Heart right ventricle (tissue), 16 donors: ENCODE results near the gene CALD1. TPM values are rescaled to one million over a fixed set of nuclear protein-coding genes. Genes with fewer than 3 reads are reported as not detected.
A peak's percentile ranks its signal among the peaks of the same experiment; 100 is the strongest.

ENCODE experiments used
- ATAC-seq, 8 donors: fragments of 200-7000 bp; cut with Tn5 transposase; one replicate each; pipeline ENCODE4 v1.9.1; 2020; ENCODE audit warnings: mild to moderate bottlenecking in 8 of 8, moderate library complexity in 8 of 8, moderate number of reproducible peaks in 1 of 8
- DNase-seq, 2 donors: peaks; one replicate each; pipeline ENCODE4 v3.0.0-alpha.2; 2020
- H3K27ac ChIP-seq, 10 donors: fragments of 200-600 bp; sonication (generic) in 2 of 10; one replicate each; pipeline versions ENCODE4 v1.5.0 to v1.8.0; 2020 to 2022; ENCODE audit warnings: mild to moderate bottlenecking in 3 of 10
- H3K27me3 ChIP-seq, 7 donors: fragments of 200-600 bp; one replicate each; pipeline ENCODE4 v1.8.0; 2021 to 2022; ENCODE audit warnings: mild to moderate bottlenecking in 2 of 7
- H3K36me3 ChIP-seq, 9 donors: fragments of 200-600 bp; sonication (generic) in 1 of 9; one replicate each; pipeline versions ENCODE4 v1.5.0 to v1.8.0; 2020 to 2022; ENCODE audit warnings: mild to moderate bottlenecking in 2 of 9
- H3K4me1 ChIP-seq, 9 donors: fragments of 200-600 bp; sonication (generic) in 1 of 9; one replicate each; pipeline versions ENCODE4 v1.5.0 to v1.8.0; 2020 to 2022; ENCODE audit warnings: mild to moderate bottlenecking in 4 of 9
- H3K4me3 ChIP-seq, 10 donors: fragments of 200-600 bp; sonication (generic) in 2 of 10; one replicate each; pipeline versions ENCODE4 v1.5.0 to v1.8.0; 2020 to 2022; ENCODE audit warnings: mild to moderate bottlenecking in 7 of 10, moderate library complexity in 2 of 10
- H3K9me3 ChIP-seq, 11 donors: fragments of 200-600 bp in 10 of 11; sonication (generic) in 2 of 11; one replicate each; pipeline versions ENCODE4 v1.5.0 to v1.8.0; 2013 to 2022; ENCODE audit warnings: mild to moderate bottlenecking in 2 of 11, control low read depth in 1 of 11, moderate library complexity in 1 of 11
- WGBS, 2 donors: extraction: QIAGEN DNeasy Blood & Tissue Kit; methylation state at CpG; one replicate each; pipeline ENCODE4 v1.1.7; 2013; ENCODE audit warnings: inconsistent platforms in 1 of 2; 5-methylcytosine and 5-hydroxymethylcytosine counted together
- intact Hi-C, 10 donors: fragments of 100-400 bp; cut with DNase I; formaldehyde crosslinking; loops; one replicate each; pipeline versions ENCODE4 v1.11.1 to v1.14.2; 2022
- polyA plus RNA-seq, 2 donors: library from polyadenylated mRNA; stranded (reverse); fragments of 200-250 nt; gene quantifications; one replicate each; pipeline ENCODE4 v1.2.3, GENCODE V29; 2013
- total RNA-seq, 10 donors: library from RNA; stranded (reverse); fragmentation: NEBNext Ultra II Directional in 3 of 10; extraction: Animal tissue kit (Norgen Biotek cat#: 25700) in 3 of 10; gene quantifications; one replicate each; pipeline versions ENCODE4 v1.2.1 to v1.2.4, GENCODE V29; 2021 to 2023
- TF ChIP-seq, protein P1 (sequence below), 9 donors: fragments of 200-600 bp; sonication (generic) in 2 of 9; IDR thresholded peaks; one replicate each; pipeline versions ENCODE4 v1.5.0 to v1.8.0; 2021 to 2022; ENCODE audit warnings: antibody characterized with exemption in 9 of 9, mild to moderate bottlenecking in 5 of 9, moderate library complexity in 1 of 9
- donor health status: Arrhythmogenic right ventricular cardiomyopathy.
- donor health status: ischemic (EF 13 %, LVEDD 7.1; RV severe dilation, severe dysfunction).
- donor health status: healthy with polysubstance abuse.
- donor health status: DM: no; HTN: yes; CAD: no.
- donor health status: DM: no; HTN: no; CAD: no.
- donor health status: ischemic (EF 25% LVEDD 6.9; RV normal size, moderate dysfunction).
- donor health status: ischemic (EF 25% LVEDD 5.7; RV mildly dilated, moderate dysfunction).
- donor health status: healthy.
- donor health status: DM: yes; HTN: yes; CAD: no.
- donor health status: Ischemic cardiomyopathy.
- donor health status: ischemic (EF 35%, LVEDD 5.7; RV mildly dilated, moderate dysfunction).
- donor health status: nonischemic (EF 11% LVEDD 7.7; RV severe dilation, severe dysfunction).
- donor health status: DM: yes; HTN: yes; CAD: no.
- donor health status: PGD.
- donor health status: ischemic (EF 29% LVEDD 5.4; RV normal size, mild dysfunction).
- donor health status: nonischemic (EF 23%, LVEDD 6.1; RV moderate dilation, normal function).

The CALD1 gene
- total and polyA plus RNA-seq, 12 donors: 69.9 to 180 (median 126) TPM

DNA sequence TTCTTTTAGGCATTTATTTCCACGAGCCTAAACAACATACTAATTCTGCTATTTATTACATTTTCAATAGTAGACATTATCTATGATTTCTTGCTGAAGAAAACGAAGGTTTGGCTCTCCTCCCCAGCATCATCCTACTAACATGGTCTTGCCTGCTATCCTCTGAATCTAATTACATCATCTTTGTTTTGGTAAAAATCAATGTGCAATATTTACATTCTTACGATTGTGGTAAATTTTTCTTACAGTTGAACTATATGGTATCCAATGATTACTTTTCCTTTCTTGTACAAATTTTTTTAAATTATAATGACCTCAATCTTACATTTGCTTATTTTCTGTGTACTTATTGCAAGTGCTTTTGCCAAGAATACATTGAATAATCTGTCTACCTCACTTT, 7.0 kb upstream of the CALD1 start:
- no peak for ATAC-seq
- intact Hi-C loops: no loop called here
- Histone ChIP-seq H3K27ac (no peak overlapping the region), H3K27me3 (no peaks in the 10 kb centered on the region), H3K9me3 (no peaks in the 10 kb centered on the region), H3K36me3 (no peaks in the 10 kb centered on the region), H3K4me3 (no peak overlapping the region), H3K4me1 (peaks cover 0 to 18% (median 4%) of the 10 kb centered on the region in 9 donors)
- TF ChIP-seq, protein P1, sequence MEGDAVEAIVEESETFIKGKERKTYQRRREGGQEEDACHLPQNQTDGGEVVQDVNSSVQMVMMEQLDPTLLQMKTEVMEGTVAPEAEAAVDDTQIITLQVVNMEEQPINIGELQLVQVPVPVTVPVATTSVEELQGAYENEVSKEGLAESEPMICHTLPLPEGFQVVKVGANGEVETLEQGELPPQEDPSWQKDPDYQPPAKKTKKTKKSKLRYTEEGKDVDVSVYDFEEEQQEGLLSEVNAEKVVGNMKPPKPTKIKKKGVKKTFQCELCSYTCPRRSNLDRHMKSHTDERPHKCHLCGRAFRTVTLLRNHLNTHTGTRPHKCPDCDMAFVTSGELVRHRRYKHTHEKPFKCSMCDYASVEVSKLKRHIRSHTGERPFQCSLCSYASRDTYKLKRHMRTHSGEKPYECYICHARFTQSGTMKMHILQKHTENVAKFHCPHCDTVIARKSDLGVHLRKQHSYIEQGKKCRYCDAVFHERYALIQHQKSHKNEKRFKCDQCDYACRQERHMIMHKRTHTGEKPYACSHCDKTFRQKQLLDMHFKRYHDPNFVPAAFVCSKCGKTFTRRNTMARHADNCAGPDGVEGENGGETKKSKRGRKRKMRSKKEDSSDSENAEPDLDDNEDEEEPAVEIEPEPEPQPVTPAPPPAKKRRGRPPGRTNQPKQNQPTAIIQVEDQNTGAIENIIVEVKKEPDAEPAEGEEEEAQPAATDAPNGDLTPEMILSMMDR (IDR thresholded peaks at IDR 0.05): no peak
- DNase-seq: no peak
- 59% methylated on average over 3 of the region's 3 CpGs for WGBS, 2 donors

DNA sequence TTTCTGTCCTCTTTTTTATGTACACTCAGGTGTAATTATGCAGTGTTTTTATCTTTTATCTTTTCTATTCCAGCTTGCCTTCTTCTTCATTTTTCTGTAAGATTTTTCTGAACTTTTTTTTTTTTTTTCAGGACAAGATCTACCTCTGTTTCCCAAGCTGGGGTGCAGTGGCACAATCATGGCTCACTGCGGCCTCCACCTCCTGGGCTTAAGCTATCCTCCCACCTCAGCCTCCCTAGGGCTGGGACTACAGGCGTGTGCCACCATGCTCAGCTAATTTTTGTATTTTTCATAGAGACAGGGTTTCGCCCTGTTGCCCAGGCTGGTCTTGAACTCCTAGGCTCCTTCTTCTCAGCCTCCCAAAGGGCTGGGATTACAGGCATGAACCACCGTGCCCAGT, 6.3 kb upstream of the CALD1 start:
- intact Hi-C loops: no loop called here

DNA sequence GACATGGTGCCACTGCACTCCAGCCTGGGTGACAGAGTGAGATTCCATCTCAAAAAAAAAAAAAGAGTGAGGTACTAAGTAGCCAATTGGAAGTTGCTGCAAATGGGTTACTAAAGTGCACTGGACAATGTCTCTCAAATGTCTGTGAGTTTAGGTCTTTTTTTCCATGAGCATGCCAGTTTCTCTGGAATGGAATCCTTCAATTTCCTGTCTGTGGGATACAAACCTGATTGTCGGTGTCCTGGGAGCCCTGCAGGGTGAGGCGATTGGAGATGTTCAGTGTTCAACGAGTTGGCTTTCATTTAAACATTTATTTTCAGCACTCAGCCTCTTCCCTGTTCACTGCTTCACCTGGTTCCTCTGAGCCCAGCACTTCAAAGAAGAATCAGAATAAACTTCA, 5.3 kb upstream of the CALD1 start:
- DNase-seq (no peak), ATAC-seq (no peak)
- intact Hi-C loops: no loop called here
- TF ChIP-seq, protein P1 (IDR thresholded peaks at IDR 0.05): no peak
- H3K9me3 ChIP-seq: no peaks in the 10 kb centered on the region
- 78% methylated on average over 3 of the region's 3 CpGs for WGBS, 2 donors
- no peaks in the 10 kb centered on the region for H3K36me3 ChIP-seq
- H3K27ac ChIP-seq: no peak overlapping the region
- no peaks in the 10 kb centered on the region for H3K27me3 ChIP-seq
- peaks cover 6 to 24% (median 16%) of the 10 kb centered on the region in 9 donors for H3K4me1 ChIP-seq
- no peak overlapping the region for H3K4me3 ChIP-seq

More for the DNA sequence above, 6.3 kb upstream of the CALD1 start:
- Histone ChIP-seq H3K9me3 (no peaks in the 10 kb centered on the region), H3K4me3 (no peak overlapping the region), H3K36me3 (no peaks in the 10 kb centered on the region), H3K27me3 (no peaks in the 10 kb centered on the region), H3K4me1 (peaks cover 4 to 18% (median 7%) of the 10 kb centered on the region in 9 donors), H3K27ac (no peak overlapping the region)
- TF ChIP-seq, protein P1 (IDR thresholded peaks at IDR 0.05): no peak
- 66 to 79% methylated on average over 4 of the region's 4 CpGs for WGBS, 2 donors
- ATAC-seq (no peak), DNase-seq (no peak)

DNA sequence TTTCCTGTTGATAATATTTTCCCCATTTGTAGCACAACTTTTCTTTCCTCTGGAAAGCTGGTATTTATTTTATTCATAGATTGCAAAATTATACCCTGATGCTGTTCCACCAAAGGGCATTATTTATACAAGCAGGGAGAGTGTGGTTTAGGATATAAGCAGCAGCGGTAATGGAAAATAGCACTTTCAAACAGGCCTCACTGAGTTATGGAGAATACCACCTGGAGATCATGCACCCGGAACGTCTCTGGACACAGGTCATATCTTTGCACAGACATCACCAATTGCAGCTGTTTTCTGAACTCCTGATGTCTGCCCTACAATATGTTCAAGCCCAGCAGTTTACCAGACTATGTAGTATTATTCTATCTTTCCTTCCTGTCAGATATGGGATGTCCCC, 2.0 kb upstream of the CALD1 start:
- ATAC-seq (no peak), DNase-seq (no peak)
- Histone ChIP-seq H3K4me1 (peaks cover 6 to 43% (median 30%) of the 10 kb centered on the region in 9 donors), H3K27ac (peak overlapping the region in 9 of 10 donors; percentile 15 to 97 (median 90)), H3K27me3 (no peaks in the 10 kb centered on the region), H3K9me3 (no peaks in the 10 kb centered on the region), H3K4me3 (no peak overlapping the region), H3K36me3 (no peaks in the 10 kb centered on the region)
- TF ChIP-seq, protein P1 (IDR thresholded peaks at IDR 0.05): no peak
- intact Hi-C loops: loop anchor here in 1 of 10 donors (5.0 kb wide), 1 partner anchor 165 kb away; no protein-coding TSS in a partner anchor
- 64 to 72% methylated on average over 3 of the region's 3 CpGs for WGBS, 2 donors
